GM19463 (cell line): ENCODE data around the gene FGF1.

Source experiments
- ATAC-seq: cut with Tn5 transposase; IDR thresholded peaks from one replicate; pipeline ENCODE4 v1.9.1; 2021; ENCODE audit warnings: mild to moderate bottlenecking, moderate library complexity; ENCODE audit not compliant: unreplicated experiment

Gene FGF1

DNA sequence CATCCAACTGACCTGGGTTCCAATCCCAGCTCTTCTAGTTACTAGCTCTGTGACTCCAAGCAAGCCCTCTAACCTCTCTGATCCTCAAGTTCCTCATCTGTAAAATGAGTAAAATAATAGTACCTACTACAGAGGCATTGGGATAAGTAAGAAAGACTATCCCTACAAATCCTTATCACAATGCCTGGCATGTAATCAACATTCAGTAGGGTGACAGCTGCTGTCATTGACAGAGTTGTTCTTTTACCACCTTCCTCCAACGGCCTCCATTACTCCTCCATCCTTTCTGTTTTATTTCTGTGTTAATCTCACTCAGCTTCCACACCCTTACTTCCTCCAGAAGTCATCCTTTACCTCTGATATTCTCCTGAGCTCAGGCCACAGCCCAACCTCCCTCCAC lies 40.4 kb downstream of the FGF1 start:
- no peak for ATAC-seq

GRCh38 chr5:142644640-142645361 lies 41.1 kb downstream of the FGF1 start:
- no peak for ATAC-seq

- ATAC-seq = no peak
Observed at GRCh38 chr5:142644127-142644526, 41.8 kb downstream of the FGF1 start.

GRCh38 chr5:142643634-142644033 lies 42.3 kb downstream of the FGF1 start:
- ATAC-seq = no peak

DNA sequence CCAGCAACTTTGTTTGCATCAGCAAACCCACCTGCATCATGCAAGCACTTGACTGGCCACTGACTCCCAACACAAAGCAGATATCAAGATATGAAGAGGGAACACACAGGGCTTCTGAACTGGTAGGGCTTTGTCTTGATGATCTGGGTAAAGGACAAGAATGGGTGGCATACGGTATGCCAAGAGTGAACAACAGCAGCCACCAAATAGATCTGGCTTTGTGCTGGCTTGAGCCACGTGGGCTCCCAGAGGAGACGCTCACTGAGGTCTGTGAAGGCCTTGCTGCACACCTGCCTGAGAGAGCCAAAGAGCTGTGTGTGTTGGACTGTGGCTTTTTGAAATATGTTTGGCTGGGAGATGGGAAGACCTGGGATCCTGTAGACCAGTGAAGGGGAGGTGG lies 43.5 kb downstream of the FGF1 start:
- no peak for ATAC-seq

DNA sequence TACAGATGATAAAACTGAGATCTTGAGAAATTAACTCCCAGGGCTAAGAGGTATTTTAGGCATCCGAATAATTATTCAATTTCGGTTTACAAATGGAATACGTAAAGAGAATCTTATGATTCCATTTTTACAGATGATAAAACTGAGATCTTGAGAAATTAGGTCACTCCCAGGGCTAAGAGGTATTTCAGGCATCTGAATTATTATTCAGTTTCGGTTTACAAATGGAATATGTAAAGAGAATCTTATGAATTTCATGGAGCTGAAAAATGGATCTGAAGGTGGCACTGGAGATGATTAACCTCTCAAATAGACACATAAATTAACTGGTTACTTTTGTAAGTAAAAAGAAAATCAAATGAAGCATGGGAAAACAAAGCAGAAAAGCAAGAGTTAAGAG lies 44.2 kb downstream of the FGF1 start:
- ATAC-seq = no peak

DNA sequence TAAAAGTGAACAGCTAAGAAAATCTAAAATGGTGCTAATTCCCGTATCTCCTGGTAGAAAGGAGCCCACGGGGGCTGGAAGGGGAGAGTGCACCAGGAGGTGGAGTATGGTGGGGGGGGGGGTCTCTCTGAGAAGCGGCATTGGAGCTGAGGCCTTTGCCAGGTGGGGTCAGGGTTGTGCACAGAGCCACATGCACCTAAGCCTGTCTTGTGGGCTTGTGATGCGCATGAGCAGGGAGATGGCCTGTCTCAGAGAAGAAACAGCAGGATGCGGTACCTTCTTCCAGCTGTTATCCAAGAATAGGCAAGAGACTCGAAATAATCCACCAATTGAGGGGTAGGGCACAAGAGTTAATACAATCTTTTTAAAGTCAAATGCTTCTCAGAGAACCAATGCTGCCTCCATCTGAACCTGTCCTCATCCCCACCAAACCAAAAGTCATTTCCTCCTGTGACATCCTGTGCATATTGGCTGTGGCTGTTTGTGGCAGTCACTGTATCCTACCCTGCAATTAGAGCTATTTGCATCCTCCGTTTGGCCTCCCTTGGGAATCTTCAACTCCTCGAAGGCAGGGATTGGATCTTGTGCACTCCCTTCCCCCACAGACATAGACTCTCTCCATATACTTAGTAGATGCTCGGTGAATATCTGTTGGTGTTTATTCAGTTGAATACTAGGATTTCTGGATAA lies 45.4 kb downstream of the FGF1 start:
- ATAC-seq = no peak

- ATAC-seq = no peak
Observed at GRCh38 chr5:142639455-142639854, 46.4 kb downstream of the FGF1 start.

DNA sequence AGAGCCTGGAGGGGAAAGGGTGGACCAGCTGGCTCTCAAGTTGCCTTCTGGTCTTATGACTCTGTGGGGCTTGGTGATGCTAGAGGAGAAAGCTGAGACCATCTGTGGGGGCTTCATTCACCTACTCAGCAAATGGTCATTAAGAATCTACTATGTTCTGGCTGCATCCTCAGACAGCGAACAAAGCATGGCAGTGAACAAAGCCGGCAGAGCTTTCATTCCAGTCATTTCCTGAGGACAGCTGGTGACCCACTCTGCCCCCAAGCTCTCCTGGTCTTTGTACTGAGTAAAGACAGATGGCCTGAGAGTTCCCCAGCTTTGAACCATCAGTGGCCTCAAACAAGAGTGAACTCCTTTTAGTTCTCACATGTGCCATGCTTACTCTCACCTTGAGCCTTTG lies 48.0 kb downstream of the FGF1 start:
- ATAC-seq = no peak

DNA sequence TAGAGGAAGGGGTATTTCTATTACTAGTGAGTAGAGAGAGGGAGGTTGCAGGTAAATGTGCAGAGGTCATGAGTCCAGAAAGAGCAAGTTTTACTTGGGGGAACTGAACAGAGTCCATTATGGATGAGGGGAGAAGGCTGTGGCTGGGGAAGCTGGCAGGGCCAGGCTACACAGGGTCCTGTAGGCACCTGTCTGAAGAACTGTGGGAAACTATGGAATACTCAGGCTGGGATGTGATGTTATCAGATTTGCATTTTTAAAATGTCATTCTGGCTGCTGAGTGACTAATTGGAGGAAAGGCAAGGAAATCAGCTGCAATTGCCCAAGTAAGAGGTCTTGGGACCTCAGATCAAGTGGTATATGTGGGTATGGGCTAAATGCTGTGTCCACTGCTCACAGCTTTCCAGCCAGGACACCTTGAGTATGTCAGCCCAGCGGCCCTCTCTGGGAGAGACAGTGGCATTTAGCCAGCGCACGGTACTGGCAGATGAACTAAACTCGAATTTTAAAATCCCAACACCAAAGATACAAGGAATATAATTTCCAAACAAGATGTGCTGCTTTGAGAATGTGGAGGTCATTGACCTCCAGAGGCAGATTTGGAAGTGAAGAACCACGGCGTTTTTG lies 49.1 kb downstream of the FGF1 start:
- no peak for ATAC-seq

GRCh38 chr5:142636093-142636492 lies 49.8 kb downstream of the FGF1 start:
- no peak for ATAC-seq

DNA sequence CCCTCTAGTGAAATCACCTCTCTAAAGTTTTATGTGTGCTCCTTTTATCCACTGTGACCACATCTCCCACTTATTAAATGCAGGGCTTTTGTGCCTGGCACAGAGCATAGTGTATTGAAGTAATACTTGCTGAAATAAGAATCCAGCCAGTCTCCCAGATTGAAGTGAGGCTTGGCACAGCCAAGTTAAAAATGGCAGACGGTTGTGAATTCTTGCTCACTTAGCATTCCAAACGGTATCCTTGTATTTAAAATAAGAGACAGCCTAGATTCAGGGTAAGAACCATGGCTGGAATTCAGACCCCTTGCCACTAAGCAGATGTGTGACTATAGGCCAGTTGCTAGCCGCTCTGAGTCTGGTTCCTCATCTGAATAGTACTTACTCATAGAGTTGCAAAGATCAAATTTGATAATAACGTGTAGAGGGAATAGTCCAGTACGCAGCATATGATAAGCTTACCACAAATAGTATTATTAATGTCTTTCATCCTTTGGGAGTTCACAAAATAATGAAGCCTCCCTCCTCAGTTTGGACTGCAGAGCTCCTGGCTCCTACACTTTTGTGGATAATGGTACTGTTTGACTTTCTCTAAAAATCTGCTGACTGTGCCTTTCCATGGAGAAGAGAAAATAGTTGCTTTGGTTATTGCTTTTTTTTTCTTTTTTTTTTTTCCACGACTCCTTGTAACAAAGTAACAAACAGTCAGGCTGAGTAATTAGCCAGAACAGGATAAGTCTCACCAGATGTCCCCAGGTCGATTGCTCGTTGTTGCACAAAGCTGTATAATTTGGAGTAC lies 51.5 kb downstream of the FGF1 start:
- ATAC-seq = no peak

DNA sequence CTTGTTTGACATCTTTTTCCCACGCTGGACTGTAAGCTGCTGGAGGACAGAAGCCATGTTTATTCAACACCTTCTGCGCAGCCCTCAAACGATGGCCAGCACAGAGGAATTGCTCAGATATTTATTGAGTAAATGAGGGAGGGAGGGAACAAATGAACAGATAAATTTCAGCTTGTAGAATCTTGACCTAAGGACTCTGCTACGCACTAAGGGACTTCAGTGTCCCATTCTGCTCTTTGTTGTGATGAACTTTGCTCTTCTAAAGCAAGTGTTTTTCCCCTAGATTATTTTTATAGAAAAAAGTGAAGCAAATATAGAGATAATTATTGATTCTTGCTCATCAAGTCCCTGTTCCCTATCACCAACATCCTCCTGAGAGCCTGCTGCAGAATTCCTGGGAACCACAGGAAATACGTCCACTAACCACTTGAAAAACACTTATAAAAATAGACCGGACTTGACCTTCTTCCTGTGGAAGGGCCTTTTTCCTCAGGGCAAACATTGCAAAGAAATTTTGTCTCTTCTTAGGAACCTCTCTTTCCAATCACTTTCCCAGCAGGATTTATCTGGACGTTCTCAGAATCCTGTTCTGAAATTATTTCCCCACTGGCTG lies 54.9 kb downstream of the FGF1 start:
- no peak for ATAC-seq

GRCh38 chr5:142627383-142628217 lies 58.3 kb downstream of the FGF1 start:
- no peak for ATAC-seq

DNA sequence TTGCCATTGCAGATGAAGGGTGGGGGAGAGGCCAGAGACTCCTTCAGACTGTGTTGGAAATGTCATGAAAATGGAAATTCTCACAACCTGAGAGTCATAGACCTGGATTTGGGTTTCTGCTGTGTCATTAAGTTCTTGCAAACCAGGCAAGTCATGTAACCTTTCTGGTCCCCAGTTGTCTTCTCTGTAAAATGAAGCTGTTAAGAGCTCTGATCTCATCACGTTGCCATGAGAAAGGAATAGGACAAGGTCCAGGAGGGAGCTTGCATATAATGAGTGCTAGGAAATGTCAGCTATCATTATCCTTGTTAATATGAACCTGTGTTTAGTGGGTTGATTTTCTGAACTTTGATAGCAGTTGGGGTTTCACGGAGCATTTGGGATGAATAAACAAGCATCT lies 59.1 kb downstream of the FGF1 start:
- ATAC-seq = no peak

- no peak for ATAC-seq
Observed at GRCh38 chr5:142626099-142626498, 59.8 kb downstream of the FGF1 start.

GRCh38 chr5:142621227-142621626 lies 64.7 kb downstream of the FGF1 start:
- ATAC-seq = no peak

DNA sequence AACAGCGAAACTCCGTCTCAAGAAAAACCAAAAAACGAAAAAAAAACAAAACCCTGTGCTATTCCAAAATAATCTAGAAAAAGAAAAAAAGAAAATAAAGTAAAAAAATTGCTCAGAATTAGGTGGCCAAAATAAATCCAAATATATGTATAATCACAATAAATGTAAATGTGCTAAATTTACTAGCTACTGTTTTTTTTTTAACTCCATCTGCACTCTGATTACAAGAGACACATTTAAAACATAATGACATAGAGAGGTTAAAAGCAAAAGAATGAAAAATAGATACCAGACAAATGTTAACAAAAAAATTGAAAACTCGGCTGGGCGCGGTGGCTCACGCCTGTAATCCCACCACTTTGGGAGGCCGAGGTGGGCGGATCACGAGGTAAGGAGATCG lies 66.1 kb downstream of the FGF1 start:
- no peak for ATAC-seq

GRCh38 chr5:142618130-142618523 lies 67.8 kb downstream of the FGF1 start:
- ATAC-seq = no peak
